Measurements from ENCODE around the gene SPATA21. TPM values are rescaled to one million over a fixed set of nuclear protein-coding genes. Genes with fewer than 3 reads are reported as not detected.
A peak's percentile ranks its signal among the peaks of the same experiment; 100 is the strongest.
"Not testable (repeated sequence)": the region's sequence is repeated elsewhere in the genome, so short reads cannot be mapped to it uniquely, and the experiment has no call there.

Gene SPATA21
- total and polyA plus RNA-seq, 7 experiments from 2014 or later: not detected

DNA sequence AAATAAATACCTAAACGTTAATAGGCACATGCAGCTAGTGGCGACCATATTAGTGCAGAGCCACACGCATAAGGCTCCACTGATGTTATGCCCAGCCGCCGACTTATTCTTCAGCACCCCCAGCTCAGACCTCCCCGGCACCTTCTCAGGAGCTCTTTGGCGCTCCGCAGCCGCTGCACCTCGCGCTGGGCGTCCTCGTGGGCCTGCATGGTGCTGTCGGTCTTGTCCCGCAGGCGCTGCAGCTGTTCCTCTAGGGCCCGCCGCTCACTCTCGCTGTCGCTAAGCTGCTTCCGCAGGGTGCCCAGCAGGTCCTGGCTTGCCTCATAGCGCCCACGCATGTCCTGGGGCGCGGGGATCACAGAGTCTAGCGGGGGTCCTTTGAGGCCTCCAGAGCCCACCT, 45.9 kb upstream of the SPATA21 start:
- POLR2A ChIA-PET: not testable (repeated sequence)

DNA sequence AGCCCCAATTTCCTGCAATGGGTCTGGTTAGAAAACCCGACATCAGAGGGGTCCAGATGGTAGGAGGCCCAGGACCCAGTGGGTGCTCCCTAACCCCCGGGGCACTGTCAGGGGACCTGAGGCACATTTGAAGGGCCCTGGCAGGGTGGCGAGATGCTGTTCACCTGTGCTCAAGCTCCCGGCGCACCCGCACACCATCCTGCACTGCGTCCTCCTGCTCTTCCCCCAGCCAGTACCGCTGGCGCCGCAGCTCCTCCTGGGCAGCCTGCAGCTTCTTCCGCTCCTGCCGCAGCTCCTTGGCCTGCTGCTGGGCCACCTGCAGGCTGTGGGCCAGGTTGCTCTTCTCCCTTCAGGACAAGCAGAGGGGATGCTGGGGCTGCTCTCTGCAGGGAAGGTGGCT, 40.9 kb upstream of the SPATA21 start:
- peaks cover 0 to 67% (median 0%) of the 10 kb centered on the region in 3 experiments for H3K36me3 ChIP-seq (ENCODE audit: control insufficient read depth in 2 of 3, insufficient read depth in 3 of 3, low read length in 3 of 3)
- ATAC-seq (no peak), DNase-seq (no peak)
- Mint-ChIP-seq H3K9me3 (no peaks in the 10 kb centered on the region), H3K36me3 (peaks cover 0 to 23% (median 13%) of the 10 kb centered on the region in 5 donors), H3K4me3 (no peak overlapping the region), H3K27ac (no peak overlapping the region), H3K4me1 (peaks cover 0 to 7% (median 6%) of the 10 kb centered on the region in 7 donors), H3K27me3 (no peaks in the 10 kb centered on the region)
- ChIA-PET CTCF (no interaction called here), POLR2A (interaction anchor here (0.5 kb wide), 1 partner anchor 635 kb away, joined by 3 read pairs; no protein-coding TSS in a partner anchor)
- no peaks in the 10 kb centered on the region for H3K9me3 ChIP-seq (ENCODE audit: control insufficient read depth in 2 of 3, low read length in 3 of 3)
- intact Hi-C loops (cut with micrococcal nuclease): no loop called here
- no peak overlapping the region for H3K27ac ChIP-seq (ENCODE audit: low read depth, low read length)
- no peaks in the 10 kb centered on the region for H3K4me1 ChIP-seq (ENCODE audit: control insufficient read depth in 2 of 2, insufficient read depth in 2 of 2, low read length in 2 of 2)
- no peaks in the 10 kb centered on the region for H3K27me3 ChIP-seq (ENCODE audit: control insufficient read depth in 2 of 2, insufficient read depth in 2 of 2, low read length in 2 of 2)
- H3K4me3 ChIP-seq (ENCODE audit: low read length): no peak overlapping the region

More for the DNA sequence above, 45.9 kb upstream of the SPATA21 start:
- peaks cover 0 to 14% (median 10%) of the 10 kb centered on the region in 5 donors for H3K36me3 Mint-ChIP-seq
- H3K27me3 Mint-ChIP-seq; H3K4me1 ChIP-seq (ENCODE audit: control insufficient read depth in 2 of 2, insufficient read depth in 2 of 2, low read length in 2 of 2); ATAC-seq; H3K27ac Mint-ChIP-seq; H3K27me3 ChIP-seq (ENCODE audit: control insufficient read depth in 2 of 2, insufficient read depth in 2 of 2, low read length in 2 of 2); H3K9me3 Mint-ChIP-seq; H3K9me3 ChIP-seq (ENCODE audit: control insufficient read depth in 2 of 3, low read length in 3 of 3); H3K4me1 Mint-ChIP-seq; H3K27ac ChIP-seq (ENCODE audit: low read depth, low read length); DNase-seq; CTCF ChIA-PET; intact Hi-C loops (cut with micrococcal nuclease); H3K4me3 ChIP-seq (ENCODE audit: low read length); H3K4me3 Mint-ChIP-seq: not testable (repeated sequence)
- peaks cover 0 to 53% (median 6%) of the 10 kb centered on the region in 3 experiments for H3K36me3 ChIP-seq (ENCODE audit: control insufficient read depth in 2 of 3, insufficient read depth in 3 of 3, low read length in 3 of 3)

DNA sequence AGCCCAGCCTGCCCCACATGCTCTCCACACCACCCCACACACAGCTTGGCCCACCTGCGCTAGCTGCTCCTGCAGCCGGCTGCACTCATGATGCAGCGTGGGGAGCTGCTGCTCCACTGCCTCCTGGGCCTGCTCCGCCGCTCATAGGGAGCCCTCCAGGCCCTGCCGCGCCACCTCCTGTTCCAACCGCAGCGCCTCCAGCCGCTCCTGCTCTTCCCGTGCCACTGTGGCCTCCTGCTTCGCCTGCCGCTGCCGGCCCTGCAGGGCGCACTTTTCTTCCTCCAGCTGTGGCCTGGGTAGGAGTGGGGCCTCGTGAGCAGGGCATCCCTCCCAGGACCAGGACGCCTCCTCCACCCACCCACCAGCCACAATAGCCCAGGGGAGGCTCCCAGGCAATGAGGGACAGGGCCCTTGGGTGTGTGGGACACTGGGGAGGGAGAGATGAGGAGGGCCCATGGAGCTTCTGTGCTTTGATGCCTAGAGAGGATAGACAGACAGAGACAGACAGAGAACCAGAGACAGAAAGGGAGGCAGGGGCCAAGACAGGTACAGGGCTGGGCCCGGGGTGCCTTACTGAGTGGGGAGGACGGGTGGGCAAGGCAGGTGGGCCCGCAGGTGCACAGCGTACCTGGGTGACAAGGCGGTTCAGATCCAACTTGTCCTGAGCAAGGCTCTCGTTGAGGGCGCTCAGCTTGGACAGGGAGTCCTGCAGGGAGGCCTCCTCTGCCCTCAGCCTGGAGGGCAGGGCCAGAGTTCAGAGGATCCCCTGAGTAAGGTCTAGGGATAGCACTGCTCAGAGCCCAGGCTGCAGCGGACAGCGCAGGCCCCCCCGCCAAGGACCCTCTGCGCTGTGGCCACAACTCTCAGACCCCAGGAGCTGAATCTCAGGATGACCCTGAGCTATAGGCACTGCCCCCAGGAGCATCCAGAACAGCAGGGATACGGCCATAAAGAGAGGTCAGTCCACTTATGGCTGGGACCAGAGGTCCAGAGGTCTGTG, 38.8 kb upstream of the SPATA21 start:
- H3K27me3 ChIP-seq (ENCODE audit: control insufficient read depth in 2 of 2, insufficient read depth in 2 of 2, low read length in 2 of 2); ATAC-seq; H3K9me3 ChIP-seq (ENCODE audit: control insufficient read depth in 2 of 3, low read length in 3 of 3); CTCF ChIA-PET; H3K9me3 Mint-ChIP-seq; H3K27ac ChIP-seq (ENCODE audit: low read depth, low read length); DNase-seq; H3K4me3 Mint-ChIP-seq; H3K4me3 ChIP-seq (ENCODE audit: low read length); H3K27me3 Mint-ChIP-seq; H3K4me1 ChIP-seq (ENCODE audit: control insufficient read depth in 2 of 2, insufficient read depth in 2 of 2, low read length in 2 of 2); intact Hi-C loops (cut with micrococcal nuclease): not testable (repeated sequence)
- peaks cover 0 to 50% (median 0%) of the 10 kb centered on the region in 3 experiments for H3K36me3 ChIP-seq (ENCODE audit: control insufficient read depth in 2 of 3, insufficient read depth in 3 of 3, low read length in 3 of 3)
- peak overlapping the region in 1 of 9 donors; percentile 26 for H3K27ac Mint-ChIP-seq
- H3K36me3 Mint-ChIP-seq: peaks cover 0 to 25% (median 18%) of the 10 kb centered on the region in 5 donors
- peaks cover 0 to 20% (median 15%) of the 10 kb centered on the region in 7 donors for H3K4me1 Mint-ChIP-seq
- POLR2A ChIA-PET: interaction anchor here (0.8 to 1.4 kb wide), 2 partner anchors 10 to 13 kb away, joined by 3 to 5 read pairs; no protein-coding TSS in a partner anchor

DNA sequence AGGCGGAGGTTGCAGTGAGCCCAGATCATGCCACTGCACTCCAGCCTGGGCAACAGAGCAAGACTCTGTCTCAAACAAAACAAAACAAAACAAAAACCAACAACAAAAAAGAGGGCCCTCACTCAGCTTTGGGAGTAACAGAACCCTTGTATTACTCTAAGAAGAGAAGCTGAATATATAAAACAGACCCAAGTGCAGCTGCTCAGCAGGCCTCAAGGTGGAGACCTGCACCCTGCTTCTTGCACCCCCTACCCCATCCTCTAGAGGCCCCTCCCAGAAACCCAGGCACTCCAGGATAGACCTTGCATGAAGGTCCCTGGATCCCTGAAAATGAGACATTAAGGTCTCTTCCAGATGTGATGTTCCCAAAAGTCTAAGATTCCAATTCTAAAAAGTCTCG, 37.7 kb upstream of the SPATA21 start:
- H3K9me3 ChIP-seq (ENCODE audit: control insufficient read depth in 2 of 3, low read length in 3 of 3); H3K4me3 ChIP-seq (ENCODE audit: low read length); DNase-seq; H3K27me3 Mint-ChIP-seq; H3K9me3 Mint-ChIP-seq; CTCF ChIA-PET; H3K4me1 ChIP-seq (ENCODE audit: control insufficient read depth in 2 of 2, insufficient read depth in 2 of 2, low read length in 2 of 2); intact Hi-C loops (cut with micrococcal nuclease); H3K4me3 Mint-ChIP-seq; H3K27ac Mint-ChIP-seq; H3K27me3 ChIP-seq (ENCODE audit: control insufficient read depth in 2 of 2, insufficient read depth in 2 of 2, low read length in 2 of 2); H3K27ac ChIP-seq (ENCODE audit: low read depth, low read length): not testable (repeated sequence)
- H3K36me3 Mint-ChIP-seq: peaks cover 0 to 25% (median 13%) of the 10 kb centered on the region in 5 donors
- peaks cover 0 to 41% (median 0%) of the 10 kb centered on the region in 3 experiments for H3K36me3 ChIP-seq (ENCODE audit: control insufficient read depth in 2 of 3, insufficient read depth in 3 of 3, low read length in 3 of 3)
- POLR2A ChIA-PET: interaction anchor here (1.4 kb wide), 1 partner anchor 12 kb away, joined by 5 read pairs; no protein-coding TSS in a partner anchor
- peaks cover 0 to 21% (median 13%) of the 10 kb centered on the region in 7 donors for H3K4me1 Mint-ChIP-seq
- ATAC-seq: peak; percentile 36

DNA sequence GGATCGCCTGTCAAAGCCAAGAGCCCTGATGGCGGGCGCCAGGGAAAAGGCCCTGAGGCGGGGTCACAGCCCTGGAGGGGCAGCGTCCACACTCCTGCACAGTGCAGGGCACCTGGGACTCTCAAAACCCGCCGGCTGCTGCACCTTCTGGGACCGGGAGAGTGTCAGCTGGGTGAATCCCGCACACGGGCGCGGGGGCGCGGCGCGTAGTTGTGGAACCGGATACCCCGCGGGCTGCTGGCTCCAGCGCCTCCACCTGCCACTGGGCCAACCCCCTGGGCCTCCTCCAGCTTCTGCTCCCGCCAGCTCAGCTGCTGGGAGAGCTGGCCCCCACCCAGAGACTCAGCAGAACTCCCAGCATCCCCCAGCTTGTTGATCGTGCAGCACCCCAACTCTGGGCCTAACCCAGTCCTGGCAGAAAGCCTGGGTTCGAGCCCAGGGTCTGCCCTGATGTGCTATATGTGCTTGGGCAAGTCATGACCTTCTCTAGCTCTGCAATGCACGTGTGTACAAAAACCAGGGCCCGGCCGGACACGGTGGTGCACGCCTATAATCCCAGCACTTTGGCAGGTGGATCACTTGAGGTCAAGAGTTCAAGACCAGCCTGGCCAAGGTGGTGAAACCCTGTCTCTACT, 37.1 kb upstream of the SPATA21 start:
- peaks cover 0 to 27% (median 15%) of the 10 kb centered on the region in 7 donors for H3K4me1 Mint-ChIP-seq
- DNase-seq (no peak), ATAC-seq (no peak)
- CTCF ChIA-PET: no interaction called here
- no peak overlapping the region for H3K27ac Mint-ChIP-seq
- no peaks in the 10 kb centered on the region for H3K9me3 ChIP-seq (ENCODE audit: control insufficient read depth in 2 of 3, low read length in 3 of 3)
- peaks cover 0 to 41% (median 0%) of the 10 kb centered on the region in 3 experiments for H3K36me3 ChIP-seq (ENCODE audit: control insufficient read depth in 2 of 3, insufficient read depth in 3 of 3, low read length in 3 of 3)
- H3K36me3 Mint-ChIP-seq: peaks cover 0 to 28% (median 13%) of the 10 kb centered on the region in 5 donors
- intact Hi-C loops (cut with micrococcal nuclease): no loop called here
- POLR2A ChIA-PET: interaction anchor here (0.6 kb wide), 1 partner anchor 104 kb away, joined by 3 read pairs; no protein-coding TSS in a partner anchor
- H3K4me3 Mint-ChIP-seq: no peak overlapping the region
- H3K4me1 ChIP-seq (ENCODE audit: control insufficient read depth in 2 of 2, insufficient read depth in 2 of 2, low read length in 2 of 2): no peaks in the 10 kb centered on the region
- no peaks in the 10 kb centered on the region for H3K27me3 ChIP-seq (ENCODE audit: control insufficient read depth in 2 of 2, insufficient read depth in 2 of 2, low read length in 2 of 2)
- no peaks in the 10 kb centered on the region for H3K27me3 Mint-ChIP-seq
- no peaks in the 10 kb centered on the region for H3K9me3 Mint-ChIP-seq
- no peak overlapping the region for H3K27ac ChIP-seq (ENCODE audit: low read depth, low read length)
- no peak overlapping the region for H3K4me3 ChIP-seq (ENCODE audit: low read length)

DNA sequence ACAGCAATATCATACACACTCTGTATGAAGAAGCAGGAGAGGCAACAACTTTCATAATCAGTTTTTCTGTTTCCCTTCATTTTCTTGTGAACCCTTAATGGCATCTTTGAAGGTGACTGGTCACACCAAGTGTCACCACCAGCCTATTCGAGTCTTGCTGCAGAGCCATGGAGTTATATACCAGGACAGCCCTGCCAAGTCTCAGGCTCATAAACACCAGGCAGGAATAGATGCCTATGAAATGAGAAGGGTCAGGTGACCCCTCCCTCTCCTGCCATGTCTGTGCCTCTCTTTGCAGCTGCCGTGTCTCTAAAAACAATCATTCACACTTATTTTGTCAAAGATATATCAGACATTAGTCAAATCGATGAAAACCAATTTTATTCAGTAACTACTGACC, 31.3 kb upstream of the SPATA21 start:
- no peak for ATAC-seq
- Mint-ChIP-seq H3K27me3 (no peaks in the 10 kb centered on the region), H3K9me3 (peaks cover 0 to 2% (median 0%) of the 10 kb centered on the region in 11 donors), H3K4me3 (no peak overlapping the region), H3K4me1 (peaks cover 3 to 44% (median 16%) of the 10 kb centered on the region in 7 donors), H3K27ac (peak overlapping the region in 4 of 9 donors; percentile 4 to 70 (median 28)), H3K36me3 (peaks cover 0 to 23% (median 15%) of the 10 kb centered on the region in 5 donors)
- Histone ChIP-seq H3K4me3 (ENCODE audit: low read length) (no peak overlapping the region), H3K27ac (ENCODE audit: low read depth, low read length) (no peak overlapping the region), H3K27me3 (ENCODE audit: control insufficient read depth in 2 of 2, insufficient read depth in 2 of 2, low read length in 2 of 2) (no peaks in the 10 kb centered on the region), H3K9me3 (ENCODE audit: control insufficient read depth in 2 of 3, low read length in 3 of 3) (no peaks in the 10 kb centered on the region), H3K4me1 (ENCODE audit: control insufficient read depth in 2 of 2, insufficient read depth in 2 of 2, low read length in 2 of 2) (no peaks in the 10 kb centered on the region), H3K36me3 (ENCODE audit: control insufficient read depth in 2 of 3, insufficient read depth in 3 of 3, low read length in 3 of 3) (peaks cover 0 to 14% (median 0%) of the 10 kb centered on the region in 3 experiments)
- DNase-seq: no peak
- intact Hi-C loops (cut with micrococcal nuclease): no loop called here
- POLR2A ChIA-PET: interaction anchor here (1.0 kb wide), 1 partner anchor 9 kb away, joined by 3 read pairs; no protein-coding TSS in a partner anchor
- CTCF ChIA-PET: no interaction called here

Measured in naive thymus-derived CD4-positive, alpha-beta T cell (primary cell).